Measurements from ENCODE around the gene PXT1. TPM values are rescaled to one million over a fixed set of nuclear protein-coding genes. Genes with fewer than 3 reads are reported as not detected.
A peak's percentile ranks its signal among the peaks of the same experiment; 100 is the strongest.

Gene PXT1
- total RNA-seq, 1 donor from 2014 or later: not detected

- H3K4me3 ChIP-seq (ENCODE audit: low read depth, low read length): no peak overlapping the region
- no peak for DNase-seq (ENCODE audit: low read depth)
- TF ChIP-seq, protein P1, sequence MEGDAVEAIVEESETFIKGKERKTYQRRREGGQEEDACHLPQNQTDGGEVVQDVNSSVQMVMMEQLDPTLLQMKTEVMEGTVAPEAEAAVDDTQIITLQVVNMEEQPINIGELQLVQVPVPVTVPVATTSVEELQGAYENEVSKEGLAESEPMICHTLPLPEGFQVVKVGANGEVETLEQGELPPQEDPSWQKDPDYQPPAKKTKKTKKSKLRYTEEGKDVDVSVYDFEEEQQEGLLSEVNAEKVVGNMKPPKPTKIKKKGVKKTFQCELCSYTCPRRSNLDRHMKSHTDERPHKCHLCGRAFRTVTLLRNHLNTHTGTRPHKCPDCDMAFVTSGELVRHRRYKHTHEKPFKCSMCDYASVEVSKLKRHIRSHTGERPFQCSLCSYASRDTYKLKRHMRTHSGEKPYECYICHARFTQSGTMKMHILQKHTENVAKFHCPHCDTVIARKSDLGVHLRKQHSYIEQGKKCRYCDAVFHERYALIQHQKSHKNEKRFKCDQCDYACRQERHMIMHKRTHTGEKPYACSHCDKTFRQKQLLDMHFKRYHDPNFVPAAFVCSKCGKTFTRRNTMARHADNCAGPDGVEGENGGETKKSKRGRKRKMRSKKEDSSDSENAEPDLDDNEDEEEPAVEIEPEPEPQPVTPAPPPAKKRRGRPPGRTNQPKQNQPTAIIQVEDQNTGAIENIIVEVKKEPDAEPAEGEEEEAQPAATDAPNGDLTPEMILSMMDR (IDR thresholded peaks at IDR 0.05; ENCODE audit: insufficient read depth, low read length, poor library complexity, severe bottlenecking): no peak
- H3K36me3 ChIP-seq (ENCODE audit: control insufficient read depth, insufficient read depth, low read length): no peaks in the 10 kb centered on the region
- H3K27me3 ChIP-seq (ENCODE audit: control insufficient read depth, insufficient read depth, low read length): no peaks in the 10 kb centered on the region
These were observed 40.2 kb downstream of the PXT1 start for GRCh38 chr6:36402481-36402880.

- no peak overlapping the region for H3K4me3 ChIP-seq (ENCODE audit: low read depth, low read length)
- TF ChIP-seq, protein P1 (IDR thresholded peaks at IDR 0.05; ENCODE audit: insufficient read depth, low read length, poor library complexity, severe bottlenecking): no peak
- H3K36me3 ChIP-seq (ENCODE audit: control insufficient read depth, insufficient read depth, low read length): no peaks in the 10 kb centered on the region
- no peak for DNase-seq (ENCODE audit: low read depth)
- no peaks in the 10 kb centered on the region for H3K27me3 ChIP-seq (ENCODE audit: control insufficient read depth, insufficient read depth, low read length)
These were observed 42.7 kb downstream of the PXT1 start for GRCh38 chr6:36399970-36400369.

DNA sequence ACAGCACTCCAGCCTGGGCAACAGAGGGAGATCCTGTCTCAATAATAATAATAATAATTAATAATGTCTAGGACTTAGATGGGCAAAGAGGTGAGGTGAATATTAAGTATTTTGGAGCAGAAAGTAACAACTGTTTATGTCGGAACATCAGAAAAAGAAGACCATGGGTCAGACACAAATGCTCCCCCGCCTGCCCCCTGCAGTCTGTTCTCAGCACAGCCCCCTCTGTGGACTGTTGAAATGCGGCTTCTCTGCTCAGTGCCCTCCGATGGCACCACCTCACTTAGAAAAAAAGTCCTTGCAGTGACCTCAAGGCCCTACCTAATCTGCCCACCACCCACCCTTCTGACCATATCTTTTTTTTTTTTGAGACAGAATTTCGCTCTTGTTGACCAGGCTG, 50.0 kb downstream of the PXT1 start:
- TF ChIP-seq, protein P1 (IDR thresholded peaks at IDR 0.05; ENCODE audit: insufficient read depth, low read length, poor library complexity, severe bottlenecking): no peak
- H3K4me3 ChIP-seq (ENCODE audit: low read depth, low read length): no peak overlapping the region
- peaks cover 5% of the 10 kb centered on the region for H3K27me3 ChIP-seq (ENCODE audit: control insufficient read depth, insufficient read depth, low read length)
- H3K36me3 ChIP-seq (ENCODE audit: control insufficient read depth, insufficient read depth, low read length): no peaks in the 10 kb centered on the region
- DNase-seq (ENCODE audit: low read depth): no peak

- no peak for DNase-seq (ENCODE audit: low read depth)
- Histone ChIP-seq H3K27me3 (ENCODE audit: control insufficient read depth, insufficient read depth, low read length) (peaks cover 10% of the 10 kb centered on the region), H3K4me3 (ENCODE audit: low read depth, low read length) (no peak overlapping the region), H3K36me3 (ENCODE audit: control insufficient read depth, insufficient read depth, low read length) (no peaks in the 10 kb centered on the region)
- TF ChIP-seq, protein P1 (IDR thresholded peaks at IDR 0.05; ENCODE audit: insufficient read depth, low read length, poor library complexity, severe bottlenecking): no peak
These were observed 53.3 kb downstream of the PXT1 start for GRCh38 chr6:36389353-36389752.

DNA sequence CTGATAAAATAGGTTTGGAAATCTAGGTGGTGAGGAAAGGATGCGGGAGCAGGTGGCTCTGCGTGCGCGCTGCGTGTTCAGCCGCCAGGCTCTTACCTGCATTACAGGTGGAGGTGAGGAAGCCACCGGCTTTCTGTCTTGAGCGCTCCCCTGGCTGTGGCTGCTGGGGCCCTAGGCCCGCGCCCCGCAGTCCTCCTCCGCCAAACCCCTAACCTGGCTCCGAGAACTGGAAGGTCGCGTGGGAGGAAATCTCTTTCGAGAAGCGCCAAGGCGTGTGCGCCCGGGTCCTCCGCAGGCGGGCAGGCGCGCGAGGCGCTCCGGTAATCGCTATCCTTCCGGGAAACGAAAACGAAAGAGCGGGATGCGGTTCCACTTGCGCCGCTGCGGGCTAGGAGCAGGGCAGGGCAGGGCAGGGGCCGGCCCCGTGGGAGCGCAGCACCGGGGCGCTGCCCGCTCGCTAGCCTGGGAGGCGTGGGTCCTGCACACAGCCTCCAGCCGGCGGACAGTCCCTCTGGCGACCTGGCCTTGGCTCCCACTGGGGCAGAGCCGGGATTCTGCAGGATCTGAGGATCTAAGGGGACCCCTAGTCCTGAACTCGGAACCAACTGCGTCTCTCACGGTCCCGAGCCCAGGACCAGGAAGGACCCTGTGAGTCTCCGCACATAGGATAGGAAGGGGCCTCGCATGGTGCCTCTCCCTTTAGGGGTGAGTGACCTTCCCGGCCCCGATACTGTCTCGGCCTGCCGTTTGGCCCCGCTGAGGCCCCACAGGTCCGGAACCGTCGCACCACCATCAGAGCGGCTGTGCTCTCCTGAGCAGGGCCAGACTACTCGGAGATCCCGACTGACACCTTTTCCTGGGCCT, 55.0 kb downstream of the PXT1 start, which contains the start of gene ETV7:
ETV7 (minus strand) TSS at position 230 of the 864 bp plus-strand sequence; CDS start at position 102, 128 bp downstream.
- H3K4me3 ChIP-seq (ENCODE audit: low read depth, low read length): peak within 1 kb of the TSS; percentile 39
- H3K36me3 ChIP-seq (ENCODE audit: control insufficient read depth, insufficient read depth, low read length): no peaks in the 10 kb centered on the region
- no peak for DNase-seq (ENCODE audit: low read depth)
- TF ChIP-seq, protein P1 (IDR thresholded peaks at IDR 0.05; ENCODE audit: insufficient read depth, low read length, poor library complexity, severe bottlenecking): no peak
- peaks cover 10% of the 10 kb centered on the region for H3K27me3 ChIP-seq (ENCODE audit: control insufficient read depth, insufficient read depth, low read length)

Measured in kidney epithelial cell (primary cell).